Activated CD4-positive, alpha-beta T cell treated with anti-CD3 and anti-CD28 coated beads, Interleukin-2, amount 50 U/mL, for 48 hours (primary cell): ENCODE measurements around the gene TRAPPC10.

Experiments
- DNase-seq, 2 experiments: peaks; one replicate each; pipeline ENCODE4 v3.0.0-alpha.2; 2020

The TRAPPC10 gene

DNA sequence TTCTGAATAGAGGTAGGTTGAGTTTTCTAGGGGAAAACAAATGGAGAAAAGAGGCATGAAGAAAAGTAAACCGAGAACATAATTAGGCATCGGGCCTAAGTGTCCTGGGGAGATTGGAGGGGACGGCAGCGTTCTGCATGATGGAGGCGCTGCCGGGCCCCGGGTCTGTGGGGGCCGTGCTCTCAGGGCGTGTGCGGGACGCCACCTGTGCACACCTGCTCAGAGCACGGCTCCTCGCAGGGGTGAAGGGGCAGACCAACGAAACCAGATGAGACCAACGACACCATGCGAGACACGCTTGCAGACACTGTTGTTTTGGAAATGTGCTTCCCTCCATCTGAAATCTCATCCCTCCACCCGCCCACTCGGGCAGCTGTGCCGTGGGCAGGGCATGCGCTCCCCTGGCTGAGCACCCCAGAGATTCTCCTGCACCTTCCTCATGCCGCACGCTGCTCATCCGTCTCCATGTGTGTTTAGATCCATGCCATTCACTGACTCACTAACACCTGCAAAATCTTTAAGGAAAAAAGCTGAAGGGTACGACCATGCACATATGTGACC lies 28.2 kb upstream of the TRAPPC10 start:
- DNase-seq: no peak

DNA sequence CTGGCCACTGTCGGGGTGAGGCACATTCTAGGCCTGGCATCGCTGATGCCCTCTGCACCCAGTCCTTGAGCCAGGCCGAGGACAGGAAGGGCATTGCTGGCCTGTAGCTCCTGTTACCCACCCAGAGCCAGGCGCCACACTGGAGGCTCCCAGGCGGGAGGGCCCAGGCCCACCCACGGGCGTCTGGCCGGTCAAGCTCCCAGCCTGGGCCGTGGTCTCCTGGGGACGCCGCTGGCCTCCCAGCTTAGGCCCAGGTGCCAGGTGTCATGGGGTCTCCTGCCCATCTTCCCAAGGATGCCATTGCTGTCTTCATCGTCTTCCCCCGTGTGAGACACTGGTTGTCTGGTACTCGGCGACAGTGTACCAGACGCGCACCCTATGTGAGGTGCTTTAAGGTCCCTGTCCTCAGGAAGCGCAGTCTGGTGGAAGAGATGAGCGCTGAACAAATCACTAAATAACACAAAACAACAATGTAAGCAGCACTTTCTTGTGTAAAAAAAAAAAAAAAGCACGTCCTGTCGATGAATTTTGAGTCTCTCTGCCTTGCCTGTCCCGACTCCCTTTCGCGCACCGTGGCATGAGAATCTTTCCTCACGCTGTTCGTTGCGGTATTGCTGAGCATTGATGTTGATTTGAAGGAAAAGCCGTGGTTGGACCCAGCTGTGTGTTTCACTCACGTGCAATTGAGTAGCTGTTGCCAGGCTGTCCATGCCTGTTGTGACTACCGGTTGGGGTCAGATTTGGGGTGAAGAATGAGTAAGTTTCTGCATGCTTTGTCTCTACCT lies 27.0 kb upstream of the TRAPPC10 start:
- DNase-seq: no peak

DNA sequence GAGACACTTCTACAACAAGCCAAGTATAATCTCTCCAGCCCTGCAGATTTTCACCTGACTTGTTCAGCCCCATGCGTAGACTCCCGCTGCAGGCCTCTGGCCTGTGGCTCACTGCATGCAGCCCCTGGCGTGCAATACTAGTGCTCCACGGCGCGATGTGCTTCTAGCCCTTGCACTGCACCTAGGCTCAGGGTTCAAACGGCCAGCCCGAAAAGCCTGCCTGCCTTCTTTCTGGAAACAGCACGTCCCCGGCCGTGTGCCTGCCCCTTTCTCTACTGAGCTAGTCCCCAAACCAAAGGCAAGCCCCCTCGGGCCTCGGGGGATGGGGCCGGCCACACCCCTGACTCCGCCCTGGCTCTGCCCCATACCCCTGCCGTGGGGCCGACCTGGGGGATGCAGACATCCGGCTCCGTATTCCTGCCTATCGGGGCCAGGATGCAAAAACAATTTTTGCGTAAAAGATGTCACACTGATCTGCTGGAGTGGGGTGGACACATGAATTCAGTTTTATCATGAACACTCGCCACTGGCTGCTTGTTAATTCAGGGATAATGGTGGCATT lies 26.3 kb upstream of the TRAPPC10 start:
- DNase-seq: no peak

DNA sequence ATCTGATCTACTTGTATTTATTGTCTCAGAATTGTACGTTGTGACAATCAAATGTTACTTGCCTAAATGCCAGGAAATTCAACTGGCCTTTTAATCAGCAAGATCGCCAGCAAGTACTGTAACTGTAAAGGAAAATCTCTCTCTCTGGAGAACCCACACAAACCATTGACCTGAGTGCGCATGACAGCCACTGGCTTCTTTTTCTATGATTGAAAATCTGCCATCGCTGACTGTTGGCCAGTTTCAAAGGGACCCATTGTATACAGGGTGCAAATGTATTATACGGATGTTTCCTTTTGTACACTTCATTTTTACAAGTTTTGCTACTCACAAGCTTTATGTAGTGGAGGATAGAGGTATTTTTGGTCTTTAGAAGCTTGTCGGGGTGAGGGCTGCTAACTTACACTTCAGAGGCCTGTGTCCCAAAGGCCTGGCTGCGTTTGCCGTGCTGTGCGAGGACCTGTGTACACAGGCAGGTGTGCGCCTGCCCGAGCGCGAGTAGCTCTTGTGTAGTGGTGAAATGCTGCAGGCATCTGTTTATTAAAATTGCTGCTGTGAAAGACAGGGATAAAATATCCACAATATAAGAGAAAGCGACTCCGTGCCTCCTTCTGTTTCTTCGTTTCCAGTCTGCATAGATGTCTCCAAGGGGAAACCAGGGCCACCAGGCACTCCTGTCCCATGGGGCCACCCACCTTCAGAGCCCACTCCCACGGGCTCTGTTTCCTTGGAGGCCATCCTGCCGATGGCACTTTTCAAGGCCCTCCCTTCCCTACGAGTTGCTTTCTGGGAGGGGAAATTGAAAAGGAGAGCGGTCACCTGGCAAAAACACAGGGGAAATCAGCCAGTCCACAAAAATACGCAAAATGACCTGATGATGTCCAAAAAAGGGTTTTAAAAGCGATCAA lies 25.3 kb upstream of the TRAPPC10 start:
- DNase-seq: no peak

DNA sequence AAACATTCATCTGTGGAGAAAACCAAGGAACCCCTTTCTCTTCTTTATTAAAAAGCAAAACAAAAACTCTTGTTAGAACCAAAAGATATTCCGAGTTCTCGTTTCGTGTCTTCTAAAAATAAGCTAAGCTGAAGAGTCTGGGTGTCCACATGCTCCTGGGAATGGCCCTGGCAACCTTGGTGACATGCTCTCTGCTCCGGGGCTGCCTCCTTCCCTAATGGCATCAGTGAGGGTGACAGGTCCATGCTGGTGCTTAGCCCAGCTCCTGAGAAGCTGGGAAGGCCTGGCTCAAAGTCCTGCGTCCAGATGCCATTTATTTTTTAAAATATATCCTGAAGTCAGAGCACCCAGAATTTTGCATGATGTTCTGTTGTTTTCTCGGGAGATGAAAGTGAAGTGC lies 24.6 kb upstream of the TRAPPC10 start:
- no peak for DNase-seq

DNA sequence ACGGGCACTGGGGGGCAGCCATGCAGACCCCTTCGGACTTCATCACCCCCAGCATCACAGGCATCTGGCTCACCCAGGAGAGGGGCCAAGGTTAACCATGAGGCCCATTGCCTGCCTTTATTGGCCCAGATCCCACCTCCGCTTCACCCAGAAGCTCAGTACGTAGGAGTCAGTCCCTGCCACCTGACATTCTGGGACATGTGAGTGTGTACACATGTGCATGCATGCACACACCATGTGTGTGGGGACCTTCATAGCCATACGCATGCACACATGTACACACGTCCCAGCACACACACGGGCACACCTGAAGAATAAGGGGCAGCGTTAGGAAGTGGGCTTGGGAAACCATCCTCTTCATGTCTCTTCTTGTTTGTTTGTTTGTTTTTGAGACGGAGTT lies 24.1 kb upstream of the TRAPPC10 start:
- DNase-seq: no peak

DNA sequence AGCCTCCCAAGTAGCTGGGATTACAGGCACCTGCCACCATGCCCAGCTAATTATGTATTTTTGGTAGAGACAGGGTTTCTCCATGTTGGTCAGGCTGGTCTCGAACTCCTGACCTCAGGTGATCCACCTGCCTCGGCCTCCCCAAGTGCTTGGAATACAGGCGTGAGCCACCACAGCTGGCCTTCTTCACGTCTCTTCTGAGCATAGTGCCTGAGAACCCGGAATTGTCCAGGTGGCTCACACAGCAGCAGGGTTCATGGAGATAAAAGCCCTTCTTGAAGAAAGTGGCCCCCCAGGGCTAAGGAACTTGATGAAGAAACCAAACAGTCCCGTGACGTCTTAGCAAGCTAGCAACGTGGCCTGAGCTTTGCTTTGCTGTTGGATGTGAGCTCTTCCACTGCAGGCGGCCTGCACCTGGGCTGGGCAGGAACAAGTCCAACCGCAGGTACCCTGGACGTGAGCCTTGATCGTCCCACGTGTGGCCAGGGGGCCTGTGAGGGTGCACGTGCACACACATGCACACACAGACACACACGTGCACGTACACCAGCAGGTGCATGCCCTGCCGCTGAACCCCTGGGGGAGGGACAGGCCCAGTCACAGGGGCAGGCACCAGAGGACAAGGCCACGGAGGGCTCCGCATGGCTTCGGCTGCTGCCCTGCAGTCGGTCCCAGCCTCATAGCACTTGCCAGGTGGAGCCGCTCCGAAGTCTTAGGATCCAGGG lies 23.4 kb upstream of the TRAPPC10 start:
- no peak for DNase-seq

DNA sequence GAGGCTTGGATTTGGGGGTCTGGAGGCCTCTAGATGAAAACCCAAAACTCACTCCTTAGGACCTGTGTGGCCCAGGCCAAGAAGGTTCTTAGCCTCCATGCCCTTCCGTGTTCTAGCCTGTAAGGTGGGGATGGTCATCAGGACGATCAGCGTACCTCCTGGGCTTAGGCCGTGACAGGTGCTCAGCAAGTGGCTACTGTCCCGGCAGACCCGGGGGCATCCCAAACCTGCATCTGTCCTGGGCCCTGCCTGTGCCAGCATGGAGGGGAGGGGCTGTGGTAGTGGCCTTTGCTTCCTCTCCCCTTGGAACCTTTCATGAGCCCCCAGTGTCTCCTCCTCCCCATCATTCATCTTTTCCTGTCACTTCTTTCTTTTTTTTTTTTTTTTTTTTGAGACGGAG lies 22.7 kb upstream of the TRAPPC10 start:
- no peak for DNase-seq

DNA sequence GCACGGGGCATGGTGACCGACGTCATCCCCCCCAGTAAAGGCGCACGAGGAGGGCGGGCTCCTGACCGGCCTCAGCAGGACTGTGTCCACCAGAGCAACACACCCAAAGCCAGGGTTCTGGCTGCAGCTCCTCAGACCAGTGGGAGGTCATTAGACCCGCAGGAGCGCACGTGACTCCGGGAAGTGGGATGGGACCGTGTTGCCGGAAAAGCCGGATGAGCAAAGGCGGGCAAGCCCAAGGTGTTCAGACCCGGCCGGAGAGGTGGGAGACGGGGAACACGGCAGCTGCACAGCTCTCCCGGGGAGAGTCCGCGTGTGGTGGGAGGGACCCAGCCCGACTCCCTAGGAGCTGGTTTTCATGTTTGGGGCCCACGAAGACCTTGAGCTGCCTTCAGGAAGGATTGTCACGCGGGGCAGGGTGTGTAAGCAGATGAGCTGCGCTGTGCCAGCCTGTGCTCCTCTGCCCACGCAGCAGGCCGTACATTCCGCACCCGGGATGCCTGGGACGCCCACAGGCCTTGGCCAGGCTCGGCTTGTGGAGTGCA lies 20.6 kb upstream of the TRAPPC10 start:
- no peak for DNase-seq

DNA sequence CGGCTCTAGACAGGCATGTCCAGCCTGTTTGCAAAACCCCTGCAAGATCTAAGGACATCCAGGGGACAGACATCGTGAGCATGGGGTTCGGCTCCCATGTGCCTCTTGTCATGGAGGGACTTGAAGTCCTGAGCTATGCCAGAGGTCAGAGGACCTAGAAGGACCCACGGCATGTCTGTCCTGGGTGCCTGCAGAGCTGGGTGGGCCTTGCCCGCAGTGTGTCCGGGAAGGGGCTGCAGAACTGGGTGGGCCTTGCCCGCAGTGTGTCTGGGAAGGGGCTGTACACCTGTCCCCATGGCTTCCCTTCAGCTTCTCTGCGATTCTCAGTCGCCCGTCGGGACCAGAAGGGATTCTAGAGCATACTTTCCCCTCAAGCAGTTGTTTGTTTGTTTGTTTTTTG lies 20.0 kb upstream of the TRAPPC10 start:
- DNase-seq: no peak

DNA sequence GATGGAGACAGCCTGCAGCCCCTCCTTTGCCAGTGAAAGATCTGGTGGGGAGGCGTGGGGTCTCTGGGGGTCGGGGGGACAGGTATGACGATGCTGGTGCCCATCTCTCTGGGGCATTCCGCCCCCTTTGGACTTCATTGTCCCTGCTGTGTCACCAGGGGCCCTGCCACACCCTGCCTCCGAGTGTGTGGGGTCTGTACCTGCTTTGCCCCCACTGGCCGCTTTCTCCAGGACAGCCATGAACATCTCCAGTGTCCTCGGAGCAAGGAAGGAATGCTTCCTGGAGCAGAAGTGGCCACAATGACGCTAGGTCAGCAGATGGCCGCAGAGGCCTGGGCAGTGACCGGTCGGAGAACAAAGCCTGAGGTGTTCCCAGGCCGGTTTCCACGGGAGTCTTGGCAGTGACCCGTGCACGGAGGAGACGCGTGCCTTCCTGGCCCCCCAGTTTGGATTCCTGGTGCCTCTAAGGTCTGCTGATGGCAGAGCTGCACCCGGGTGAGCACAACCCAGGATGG lies 18.6 kb upstream of the TRAPPC10 start:
- no peak for DNase-seq

DNA sequence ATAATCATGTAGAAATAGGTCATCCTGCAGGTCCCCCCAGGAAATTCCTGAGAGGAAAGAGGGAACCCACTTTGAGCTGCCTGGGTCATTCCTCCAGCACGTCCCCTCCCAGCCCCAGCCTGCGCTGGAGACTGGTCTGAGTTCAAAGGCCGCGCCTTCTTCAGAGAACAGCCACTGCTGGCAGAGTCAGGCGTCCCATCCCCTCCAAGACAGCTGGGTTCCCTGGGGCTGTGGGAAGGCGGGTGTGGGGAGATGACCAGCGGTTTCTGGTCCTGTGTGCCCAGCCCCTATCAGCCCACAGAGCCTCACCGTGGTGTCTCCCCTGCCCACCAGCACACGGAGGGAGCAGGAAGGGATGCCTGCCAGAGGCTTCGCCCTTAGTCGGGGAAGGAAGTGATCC lies 18.0 kb upstream of the TRAPPC10 start:
- no peak for DNase-seq

DNA sequence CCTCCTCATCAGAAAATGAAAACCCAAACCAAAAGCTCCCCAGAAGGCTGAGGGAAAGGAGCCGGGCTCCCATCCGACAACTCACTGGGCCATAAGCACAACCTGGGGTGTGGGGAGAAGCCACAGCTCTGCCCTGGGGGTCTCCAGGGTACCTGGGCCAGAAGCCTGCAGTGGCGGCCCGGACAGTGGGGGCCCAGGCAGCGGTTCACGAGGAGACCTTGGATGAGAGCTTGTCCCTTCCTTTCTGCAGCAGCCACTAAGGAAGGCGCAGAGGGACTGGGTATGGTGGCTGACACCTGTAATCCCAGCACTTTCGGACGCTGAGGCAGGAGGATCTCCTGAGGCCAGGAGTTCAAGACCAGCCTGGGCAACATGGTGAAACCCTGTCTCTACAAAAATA lies 17.5 kb upstream of the TRAPPC10 start:
- no peak for DNase-seq

DNA sequence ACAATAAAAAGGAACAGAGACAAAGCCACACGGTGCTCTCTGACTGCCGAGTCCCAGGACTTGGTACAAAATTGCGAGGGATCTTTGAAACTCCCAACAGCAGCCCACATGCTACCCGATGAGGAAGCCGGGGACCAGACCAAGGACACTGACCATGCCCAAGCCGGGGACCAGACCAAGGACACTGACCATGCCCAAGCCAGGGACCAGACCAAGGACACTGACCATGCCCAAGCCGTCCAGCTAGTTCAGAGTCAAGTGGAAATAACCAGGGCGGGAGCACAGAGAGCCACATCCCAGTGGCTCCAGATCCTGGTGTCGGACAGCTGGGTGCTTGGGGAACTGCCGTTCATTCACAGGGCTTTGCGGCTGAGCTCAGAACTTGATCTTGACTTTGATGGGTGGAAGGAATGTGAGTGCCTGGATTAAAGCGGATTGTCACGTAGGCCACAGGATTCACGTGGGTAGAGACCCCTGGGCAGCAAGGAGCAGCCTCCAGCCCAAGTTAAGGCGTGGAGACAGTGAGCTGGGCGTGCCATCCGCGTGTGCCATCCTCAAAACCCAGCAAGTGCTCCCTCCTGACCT lies 16.5 kb upstream of the TRAPPC10 start:
- no peak for DNase-seq

DNA sequence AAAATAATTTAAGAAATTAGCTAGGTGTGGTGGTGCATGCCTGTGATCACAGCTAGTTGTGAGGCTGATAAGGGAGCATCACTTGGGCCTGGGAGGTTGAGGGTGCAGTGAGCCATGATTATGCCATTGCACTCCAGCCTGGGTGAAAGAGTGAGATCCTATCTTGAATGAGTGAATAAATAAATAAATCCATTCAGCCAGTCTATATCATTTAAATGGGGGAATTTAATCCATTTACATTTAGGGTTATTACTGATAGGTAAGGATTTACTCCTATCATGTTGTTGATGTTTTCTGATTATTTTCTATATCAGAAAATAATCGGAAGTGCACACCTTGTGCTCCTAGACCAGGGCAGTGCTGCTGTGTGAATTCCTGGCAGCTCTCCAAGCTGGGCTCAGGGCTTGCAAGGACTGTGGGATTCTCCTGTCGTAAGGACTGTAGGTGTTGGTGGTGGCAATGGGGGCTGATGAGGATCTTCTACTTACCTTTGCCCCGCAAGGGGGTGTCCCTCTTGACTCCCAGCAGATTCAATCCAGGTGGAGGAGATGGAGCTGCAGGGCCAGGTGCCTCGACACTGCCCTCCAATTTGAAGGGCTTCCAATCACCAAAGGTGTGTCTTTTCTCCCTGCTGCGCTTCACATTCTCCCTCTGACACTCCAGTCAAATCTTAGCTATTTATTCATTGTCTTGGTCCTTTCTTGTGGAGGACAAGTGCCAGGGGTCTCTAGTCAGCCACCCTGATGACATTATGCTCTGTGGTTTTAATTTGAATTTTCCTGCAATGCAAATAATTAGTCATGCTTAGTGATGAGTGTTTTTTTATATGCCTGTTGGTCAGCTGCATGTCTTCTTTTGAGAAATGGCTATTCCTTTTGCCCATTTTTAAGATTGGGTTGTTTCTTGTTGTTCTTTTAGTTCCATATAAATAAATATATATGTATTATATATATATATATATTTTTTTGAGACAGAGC lies 14.1 kb upstream of the TRAPPC10 start:
- DNase-seq: no peak

DNA sequence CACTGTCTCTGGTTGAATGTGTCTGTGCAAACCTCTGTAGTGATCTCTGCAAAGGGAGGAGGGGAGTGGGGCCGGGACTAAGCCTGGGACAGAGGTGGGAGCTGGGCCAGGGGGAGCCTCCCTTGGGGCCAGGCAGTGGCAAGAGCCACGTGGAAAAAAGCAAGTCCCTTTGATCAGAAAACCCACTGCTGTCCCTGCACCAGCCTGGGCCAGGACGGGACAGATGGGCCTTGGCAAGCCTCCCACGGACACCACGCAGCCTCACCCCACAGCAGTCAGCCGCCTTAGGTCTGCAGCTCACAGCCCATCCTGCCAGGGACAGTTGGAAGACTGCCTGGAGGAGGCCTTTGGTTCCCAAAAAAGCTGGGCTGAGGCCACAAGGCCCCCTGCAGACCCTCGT lies 11.7 kb upstream of the TRAPPC10 start:
- no peak for DNase-seq

DNA sequence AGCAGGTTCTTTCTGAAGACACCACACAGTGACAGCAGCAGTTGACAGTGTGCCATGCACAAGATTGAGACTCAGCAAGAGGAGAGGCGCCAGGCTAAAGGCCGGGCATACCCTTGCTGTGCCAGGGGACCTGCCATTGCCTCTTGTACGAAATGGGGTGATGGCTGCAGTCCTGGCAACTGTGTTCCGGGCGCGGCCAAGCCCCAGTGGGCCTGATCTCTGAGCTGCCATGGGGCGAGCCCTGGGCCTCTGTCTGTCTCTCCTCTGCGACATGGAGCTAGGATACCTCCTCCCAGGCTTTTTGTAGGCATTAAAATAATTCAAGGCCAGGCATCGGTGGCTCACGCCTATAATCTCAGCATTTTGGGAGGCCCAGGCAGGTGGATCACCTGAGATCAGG lies 9.6 kb upstream of the TRAPPC10 start:
- no peak for DNase-seq

DNA sequence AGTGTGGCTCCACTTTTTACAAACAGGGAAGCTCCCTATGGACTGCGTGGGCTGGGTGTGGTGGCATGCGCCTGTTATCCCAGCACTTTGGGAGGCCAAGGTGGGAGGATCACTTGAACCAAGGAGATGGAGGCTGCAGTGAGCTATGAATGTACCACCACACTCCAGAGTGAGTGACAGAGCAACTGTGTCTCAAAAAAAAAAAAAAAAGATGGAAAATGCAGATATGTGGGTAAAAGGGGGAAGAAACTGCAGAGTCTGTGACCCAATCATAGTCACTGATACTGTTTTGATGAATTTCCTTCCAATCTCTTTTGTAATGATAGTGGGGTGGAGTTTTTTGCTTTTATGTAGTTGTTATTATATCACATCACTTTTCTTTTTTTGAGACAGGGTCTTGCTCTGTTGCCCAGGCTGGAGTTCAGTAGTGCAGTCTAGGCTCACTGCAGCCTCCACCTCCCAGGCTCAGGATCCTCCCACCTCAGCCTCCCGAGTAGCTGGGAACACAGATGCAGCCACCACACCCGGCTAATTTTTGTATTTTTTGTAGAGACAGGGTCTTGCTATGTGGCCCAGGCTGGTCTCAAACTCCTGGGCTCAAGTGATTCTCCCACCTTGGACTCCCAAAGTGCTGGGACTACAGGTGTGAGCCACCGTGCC lies 8.7 kb upstream of the TRAPPC10 start:
- DNase-seq: no peak

DNA sequence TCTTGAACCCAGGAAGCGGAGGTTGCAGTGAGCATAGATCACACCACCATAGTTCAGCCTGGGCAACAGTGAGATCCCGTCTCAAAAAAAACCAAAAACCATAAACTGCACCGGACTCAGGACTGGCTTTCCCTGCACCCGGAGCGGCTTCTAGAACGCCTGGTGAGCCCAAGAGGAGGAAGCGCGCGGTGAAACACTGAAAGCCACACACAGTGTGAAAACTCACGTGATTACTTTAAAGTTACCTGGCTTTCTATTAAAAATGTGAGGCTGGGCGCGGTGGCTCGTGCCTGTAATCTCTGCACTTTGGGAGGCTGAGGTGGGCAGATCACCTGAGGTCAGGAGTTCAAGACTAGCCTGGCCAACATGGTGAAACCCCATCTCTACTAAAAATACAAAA lies 7.0 kb upstream of the TRAPPC10 start:
- DNase-seq: no peak

DNA sequence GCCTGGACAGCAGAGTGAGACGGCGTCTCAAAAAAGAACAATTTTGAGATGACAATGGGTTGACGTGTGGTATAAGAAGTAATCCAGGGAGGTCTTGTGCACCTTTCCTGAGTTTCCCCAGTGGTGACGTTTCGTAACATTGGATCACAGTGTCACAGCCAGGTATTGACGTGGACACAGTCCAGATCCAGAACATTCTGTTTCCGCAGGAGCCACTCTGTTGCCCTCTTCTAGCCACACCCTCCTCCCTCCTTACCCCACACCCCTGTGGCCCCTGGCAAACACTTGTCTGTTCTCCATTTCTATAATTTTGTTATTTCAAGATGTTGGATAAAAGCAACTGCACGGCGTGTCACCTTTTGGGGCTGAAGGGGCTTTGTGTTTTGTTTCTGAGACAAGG lies 6.5 kb upstream of the TRAPPC10 start:
- DNase-seq: no peak
